ENCODE results near the gene LIME1. TPM values are rescaled to one million over a fixed set of nuclear protein-coding genes. Genes with fewer than 3 reads are reported as not detected.

LIME1 gene
- total RNA-seq, 4 donors from 2014 or later = 1.6 to 16.6 (median 4.8) TPM

GRCh38 chr20:63707558-63708300 lies 28.7 kb upstream of the LIME1 start, which contains the start of the genes ARFRP1 and ZGPAT:
Gene ARFRP1, minus strand, starts transcription at chr20:63707976. Its CDS starts 885 bp downstream, at chr20:63707091.
Gene ZGPAT, plus strand, starts transcription at chr20:63708039. Its CDS starts 542 bp downstream, at chr20:63708581.
- TF ChIP-seq CTCF (IDR thresholded peaks at IDR 0.05; ENCODE audit: low read depth) = no peak

DNA sequence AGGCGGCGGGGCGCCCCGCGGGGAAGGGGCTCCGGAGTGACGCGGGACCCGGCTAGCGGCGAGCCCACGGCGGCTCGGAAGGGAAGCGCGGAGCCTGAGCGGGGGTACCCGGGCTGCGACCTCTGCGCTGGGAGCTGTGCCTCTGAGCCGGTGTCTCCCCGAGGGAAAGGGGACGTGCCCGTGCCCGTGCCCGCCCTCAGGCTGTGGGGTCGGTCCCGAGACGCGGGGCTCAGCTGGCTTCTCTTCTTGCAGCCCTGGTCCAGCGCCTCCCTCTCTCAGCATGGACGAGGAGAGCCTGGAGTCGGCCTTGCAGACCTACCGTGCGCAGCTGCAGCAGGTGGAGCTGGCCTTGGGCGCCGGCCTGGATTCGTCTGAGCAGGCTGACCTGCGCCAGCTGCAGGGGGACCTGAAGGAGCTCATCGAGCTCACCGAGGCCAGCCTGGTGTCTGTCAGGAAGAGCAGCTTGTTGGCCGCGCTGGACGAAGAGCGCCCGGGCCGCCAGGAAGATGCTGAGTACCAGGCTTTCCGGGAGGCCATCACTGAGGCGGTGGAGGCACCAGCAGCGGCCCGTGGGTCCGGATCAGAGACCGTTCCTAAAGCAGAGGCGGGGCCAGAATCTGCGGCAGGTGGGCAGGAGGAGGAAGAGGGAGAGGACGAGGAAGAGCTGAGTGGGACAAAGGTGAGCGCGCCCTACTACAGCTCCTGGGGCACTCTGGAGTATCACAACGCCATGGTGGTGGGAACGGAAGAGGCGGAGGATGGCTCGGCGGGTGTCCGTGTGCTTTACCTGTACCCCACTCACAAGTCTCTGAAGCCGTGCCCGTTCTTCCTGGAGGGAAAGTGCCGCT lies 27.9 kb upstream of the LIME1 start:
- TF ChIP-seq CTCF (IDR thresholded peaks at IDR 0.05; ENCODE audit: low read depth) = no peak

GRCh38 chr20:63709149-63709527 lies 27.3 kb upstream of the LIME1 start:
- no peak for TF ChIP-seq CTCF (IDR thresholded peaks at IDR 0.05; ENCODE audit: low read depth)

DNA sequence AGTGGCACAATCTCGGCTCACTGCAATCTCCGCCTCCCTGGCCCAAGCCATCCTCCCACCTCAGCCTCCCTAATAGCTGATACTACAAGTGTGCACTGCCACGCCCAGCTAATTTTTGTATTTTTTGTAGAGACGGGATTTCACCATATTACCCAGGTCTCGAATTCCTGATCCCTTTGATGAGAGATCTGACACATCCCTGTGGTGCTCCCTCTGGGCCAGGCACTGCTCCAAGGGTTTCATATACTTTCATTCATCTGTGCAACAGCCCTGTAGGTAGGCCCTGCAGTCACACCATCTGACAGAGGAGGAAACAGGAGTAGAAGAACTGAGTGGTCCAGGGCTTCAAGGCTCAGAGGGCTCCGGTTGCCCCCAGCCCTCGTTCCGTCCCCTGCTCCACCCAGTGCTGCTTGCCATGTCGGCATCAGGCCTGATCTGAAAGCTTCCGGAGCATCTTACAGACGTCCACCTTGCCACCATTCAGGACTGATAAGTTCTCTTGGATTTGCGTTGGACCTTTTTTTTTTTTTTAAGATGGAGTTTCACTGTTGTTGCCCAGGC lies 25.3 kb upstream of the LIME1 start:
- TF ChIP-seq CTCF (IDR thresholded peaks at IDR 0.05; ENCODE audit: low read depth) = no peak

DNA sequence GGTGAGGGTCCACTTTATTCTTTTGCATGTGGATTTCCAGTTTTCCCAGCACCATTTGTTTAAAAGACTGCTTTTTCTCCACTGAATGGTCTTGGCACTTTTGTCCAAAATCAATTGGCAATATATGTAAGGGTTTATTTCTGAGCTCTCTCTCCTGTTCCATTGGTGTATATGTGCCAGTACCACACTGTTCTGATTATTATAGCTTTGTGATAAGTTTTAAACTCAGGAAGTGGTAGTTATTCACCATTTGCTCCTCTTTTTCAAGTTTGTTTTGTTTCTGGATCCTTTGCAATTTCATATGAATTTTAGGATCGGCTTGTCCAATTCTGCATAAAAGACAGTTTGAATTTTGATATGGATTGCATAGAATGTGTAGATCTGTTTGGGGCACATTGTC lies 24.3 kb upstream of the LIME1 start:
- TF ChIP-seq CTCF (IDR thresholded peaks at IDR 0.05; ENCODE audit: low read depth) = no peak

GRCh38 chr20:63714858-63715257 lies 21.6 kb upstream of the LIME1 start:
- TF ChIP-seq CTCF (IDR thresholded peaks at IDR 0.05; ENCODE audit: low read depth) = no peak

GRCh38 chr20:63718996-63719395 lies 17.5 kb upstream of the LIME1 start:
- no peak for TF ChIP-seq CTCF (IDR thresholded peaks at IDR 0.05; ENCODE audit: low read depth)
